MM.1S (cell line): ENCODE measurements around the gene HSPB3.

Experiments
- DNase-seq: peaks from one replicate; pipeline ENCODE4 v3.0.0-alpha.2; 2015
- H2AFZ ChIP-seq: fragments of 300-600 bp; sonication (generic); 2 replicates; pipeline ENCODE4 v1.6.0; 2016; ENCODE audit warnings: antibody characterized with exemption, low read length
- H3F3A ChIP-seq: fragments of 300-600 bp; sonication (generic); 2 replicates; pipeline ENCODE4 v1.6.1; 2016; ENCODE audit warnings: mild to moderate bottlenecking, antibody characterized with exemption, low read length, moderate library complexity, mixed read lengths; ENCODE audit not compliant: insufficient read depth
- H3K27ac ChIP-seq: fragments of 300-600 bp; sonication (generic); 2 replicates; pipeline ENCODE4 v1.5.1; 2016; ENCODE audit warnings: mild to moderate bottlenecking, low read length
- H3K27me3 ChIP-seq: fragments of 300-600 bp; sonication (generic); replicated peaks from 2 replicates; pipeline ENCODE4 v1.6.0; 2016; ENCODE audit warnings: low read length; ENCODE audit not compliant: insufficient read depth
- H3K36me3 ChIP-seq: fragments of 300-600 bp; sonication (generic); replicated peaks from 2 replicates; pipeline ENCODE4 v1.6.1; 2016; ENCODE audit warnings: mild to moderate bottlenecking, low read length, mixed read lengths; ENCODE audit not compliant: insufficient read depth
- H3K4me1 ChIP-seq: fragments of 300-600 bp; sonication (generic); 2 replicates; pipeline ENCODE4 v1.6.1; 2016; ENCODE audit warnings: low read length, mixed read lengths
- H3K4me2 ChIP-seq: fragments of 300-600 bp; sonication (generic); 2 replicates; pipeline ENCODE4 v1.6.0; 2016; ENCODE audit warnings: low read depth, low read length
- H3K4me3 ChIP-seq: fragments of 300-600 bp; sonication (generic); 2 replicates; pipeline ENCODE4 v1.5.1; 2016; ENCODE audit warnings: low read length, mixed read lengths
- H3K79me2 ChIP-seq: fragments of 300-600 bp; sonication (generic); 2 replicates; pipeline ENCODE4 v1.6.1; 2016; ENCODE audit warnings: mixed run types, low read length, mixed read lengths
- H3K9ac ChIP-seq: fragments of 300-600 bp; sonication (generic); 2 replicates; pipeline ENCODE4 v1.6.1; 2016; ENCODE audit warnings: low read length, mixed read lengths
- H3K9me2 ChIP-seq: fragments of 300-600 bp; sonication (generic); replicated peaks from 2 replicates; pipeline ENCODE4 v1.6.1; 2016; ENCODE audit warnings: mild to moderate bottlenecking, low read length, mixed read lengths; ENCODE audit not compliant: insufficient read depth
- H3K9me3 ChIP-seq: fragments of 300-600 bp; sonication (generic); replicated peaks from 2 replicates; pipeline ENCODE4 v1.6.1; 2016; ENCODE audit warnings: mild to moderate bottlenecking, low read length, mixed read lengths; ENCODE audit not compliant: insufficient read depth
- H4K20me1 ChIP-seq: fragments of 300-600 bp; sonication (generic); 2 replicates; pipeline ENCODE4 v1.6.1; 2016; ENCODE audit warnings: mild to moderate bottlenecking, low read length, moderate library complexity, mixed read lengths; ENCODE audit not compliant: insufficient read depth
- EZH2 ChIP-seq: fragments of 300-600 bp; sonication (generic); optimal IDR thresholded peaks from 2 replicates; pipeline ENCODE3; 2017; ENCODE audit warnings: low read depth, mild to moderate bottlenecking, antibody characterized with exemption, low read length, mixed read lengths
- EZH2phosphoT487 ChIP-seq: fragments of 300-600 bp; sonication (generic); IDR thresholded peaks from 2 replicates; pipeline ENCODE4 v1.6.1; 2018; ENCODE audit warnings: antibody characterized with exemption, low read length
- TF ChIP-seq, protein P1 (sequence below): fragments of 300-600 bp; sonication (generic); IDR thresholded peaks from 2 replicates; pipeline ENCODE4 v1.5.1; 2016; ENCODE audit warnings: antibody characterized with exemption, low read length, mixed read lengths

The HSPB3 gene, protein sequence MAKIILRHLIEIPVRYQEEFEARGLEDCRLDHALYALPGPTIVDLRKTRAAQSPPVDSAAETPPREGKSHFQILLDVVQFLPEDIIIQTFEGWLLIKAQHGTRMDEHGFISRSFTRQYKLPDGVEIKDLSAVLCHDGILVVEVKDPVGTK

DNA sequence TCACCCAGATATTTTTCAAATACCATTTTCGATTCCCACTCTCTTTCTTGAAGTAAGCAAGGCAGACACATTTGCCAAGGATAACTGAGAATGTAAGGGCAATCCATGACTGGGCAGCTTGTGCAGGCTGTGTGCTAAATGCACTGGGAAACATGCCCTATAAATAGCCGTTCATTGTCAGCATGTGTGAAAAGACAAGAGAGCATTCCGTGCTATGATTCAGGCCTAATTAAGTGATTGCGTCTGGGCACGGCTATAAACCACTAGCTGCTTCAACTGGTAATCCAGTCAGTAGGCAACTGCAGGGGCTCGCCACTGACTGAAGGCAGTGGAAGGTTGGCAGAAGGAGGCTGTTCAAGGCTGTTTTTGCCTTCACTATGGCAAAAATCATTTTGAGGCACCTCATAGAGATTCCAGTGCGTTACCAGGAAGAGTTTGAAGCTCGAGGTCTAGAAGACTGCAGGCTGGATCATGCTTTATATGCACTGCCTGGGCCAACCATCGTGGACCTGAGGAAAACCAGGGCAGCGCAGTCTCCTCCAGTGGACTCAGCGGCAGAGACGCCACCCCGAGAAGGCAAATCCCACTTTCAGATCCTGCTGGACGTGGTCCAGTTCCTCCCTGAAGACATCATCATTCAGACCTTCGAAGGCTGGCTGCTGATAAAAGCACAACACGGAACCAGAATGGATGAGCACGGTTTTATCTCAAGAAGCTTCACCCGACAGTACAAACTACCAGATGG is at the start of gene HSPB3:
HSPB3 (plus strand) TSS at position 287 of the 745 bp plus-strand sequence; CDS start at position 378, 91 bp downstream.
- Histone ChIP-seq H3K4me3 (no peak within 1 kb of the TSS), H3K9me2 (no peaks in the 10 kb centered on the region), H3K4me1 (no peaks in the 10 kb centered on the region), H3K36me3 (no peaks in the 10 kb centered on the region), H3K4me2 (no peak within 1 kb of the TSS), H3K9me3 (no peaks in the 10 kb centered on the region), H2AFZ (no peak within 1 kb of the TSS), H3F3A (no peaks in the 10 kb centered on the region), H3K79me2 (no peaks in the 10 kb centered on the region), H3K27ac (no peak within 1 kb of the TSS), H3K9ac (no peak within 1 kb of the TSS), H3K27me3 (no peaks in the 10 kb centered on the region), H4K20me1 (no peaks in the 10 kb centered on the region)
- no peak for DNase-seq
- no peak for TF ChIP-seq EZH2
- TF ChIP-seq EZH2phosphoT487, result no peak
- TF ChIP-seq, protein P1, sequence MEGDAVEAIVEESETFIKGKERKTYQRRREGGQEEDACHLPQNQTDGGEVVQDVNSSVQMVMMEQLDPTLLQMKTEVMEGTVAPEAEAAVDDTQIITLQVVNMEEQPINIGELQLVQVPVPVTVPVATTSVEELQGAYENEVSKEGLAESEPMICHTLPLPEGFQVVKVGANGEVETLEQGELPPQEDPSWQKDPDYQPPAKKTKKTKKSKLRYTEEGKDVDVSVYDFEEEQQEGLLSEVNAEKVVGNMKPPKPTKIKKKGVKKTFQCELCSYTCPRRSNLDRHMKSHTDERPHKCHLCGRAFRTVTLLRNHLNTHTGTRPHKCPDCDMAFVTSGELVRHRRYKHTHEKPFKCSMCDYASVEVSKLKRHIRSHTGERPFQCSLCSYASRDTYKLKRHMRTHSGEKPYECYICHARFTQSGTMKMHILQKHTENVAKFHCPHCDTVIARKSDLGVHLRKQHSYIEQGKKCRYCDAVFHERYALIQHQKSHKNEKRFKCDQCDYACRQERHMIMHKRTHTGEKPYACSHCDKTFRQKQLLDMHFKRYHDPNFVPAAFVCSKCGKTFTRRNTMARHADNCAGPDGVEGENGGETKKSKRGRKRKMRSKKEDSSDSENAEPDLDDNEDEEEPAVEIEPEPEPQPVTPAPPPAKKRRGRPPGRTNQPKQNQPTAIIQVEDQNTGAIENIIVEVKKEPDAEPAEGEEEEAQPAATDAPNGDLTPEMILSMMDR, result no peak

DNA sequence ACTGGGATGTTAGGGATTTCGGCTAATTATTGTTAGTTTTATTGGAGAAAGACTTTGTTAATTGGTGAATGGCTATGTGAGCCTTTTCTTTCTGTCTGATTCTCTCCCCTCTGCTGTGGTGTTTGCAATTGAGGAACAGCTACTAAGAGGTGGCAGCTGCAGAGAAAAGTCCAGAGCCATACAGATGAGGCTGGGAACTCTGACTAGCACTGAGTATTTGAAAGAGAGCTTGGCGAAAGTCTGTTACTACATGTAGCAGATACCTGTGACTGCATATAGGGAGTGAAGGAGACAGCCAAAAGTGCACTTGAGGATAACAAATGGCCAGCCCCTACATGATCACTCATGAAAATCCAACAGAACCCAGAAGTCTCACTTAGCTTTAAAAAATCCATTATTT is 44.3 kb upstream of the HSPB3 start:
- peaks cover 2% of the 10 kb centered on the region; the same call in 1 of the 2 replicates for H3K4me1 ChIP-seq
- no peak overlapping the region for H3K9ac ChIP-seq
- H3K4me2 ChIP-seq, result no peak overlapping the region
- H3F3A ChIP-seq, result no peaks in the 10 kb centered on the region
- H3K36me3 ChIP-seq, result no peaks in the 10 kb centered on the region
- no peaks in the 10 kb centered on the region for H3K9me2 ChIP-seq
- H4K20me1 ChIP-seq, result no peaks in the 10 kb centered on the region
- no peak overlapping the region for H3K4me3 ChIP-seq
- no peak overlapping the region for H3K27ac ChIP-seq
- DNase-seq, result no peak
- TF ChIP-seq EZH2 (no peak), EZH2phosphoT487 (no peak)
- TF ChIP-seq, protein P1, result no peak
- H3K27me3 ChIP-seq, result no peaks in the 10 kb centered on the region
- H3K9me3 ChIP-seq, result no peaks in the 10 kb centered on the region
- H2AFZ ChIP-seq, result no peak overlapping the region
- H3K79me2 ChIP-seq, result no peaks in the 10 kb centered on the region

DNA sequence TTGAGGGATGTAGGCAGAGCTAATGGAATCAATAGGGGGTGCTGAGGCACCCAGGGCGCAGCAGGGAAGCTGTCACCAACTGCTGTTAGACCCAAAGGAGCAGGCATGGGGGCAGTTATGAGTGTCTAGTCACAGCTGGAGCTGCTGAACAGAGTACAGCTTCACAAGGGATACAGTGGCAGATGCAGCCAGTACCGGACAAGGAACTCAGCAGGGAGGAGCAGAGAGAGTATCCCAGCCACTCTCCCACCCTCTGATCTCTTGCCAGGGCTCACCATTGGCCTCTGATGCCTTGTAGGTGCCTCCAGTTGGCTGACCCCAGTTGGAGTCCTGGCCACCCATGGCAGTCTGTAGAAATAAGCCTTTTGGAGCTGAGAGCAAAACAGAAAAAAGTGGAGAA is 42.6 kb upstream of the HSPB3 start:
- Histone ChIP-seq H3K79me2 (no peaks in the 10 kb centered on the region), H3K4me2 (no peak overlapping the region), H3K9me3 (no peaks in the 10 kb centered on the region), H3K9ac (no peak overlapping the region), H3K36me3 (no peaks in the 10 kb centered on the region), H2AFZ (no peak overlapping the region), H3K9me2 (no peaks in the 10 kb centered on the region), H3K4me1 (peaks cover 6% of the 10 kb centered on the region; the same call in 1 of the 2 replicates), H3K27me3 (no peaks in the 10 kb centered on the region), H3K4me3 (no peak overlapping the region), H3F3A (no peaks in the 10 kb centered on the region), H4K20me1 (no peaks in the 10 kb centered on the region), H3K27ac (no peak overlapping the region)
- TF ChIP-seq, protein P1, result no peak
- TF ChIP-seq EZH2 (no peak), EZH2phosphoT487 (no peak)
- no peak for DNase-seq
